Measurements from ENCODE around the gene CCDC7.
"Not testable (repeated sequence)": the region's sequence is repeated elsewhere in the genome, so short reads cannot be mapped to it uniquely, and the experiment has no call there.

Gene CCDC7

GRCh38 chr10:32629910-32630309 lies 184.0 kb downstream of the CCDC7 start:
- Histone ChIP-seq H4K8ac (ENCODE audit: low read length) (no peak overlapping the region), H3K4ac (ENCODE audit: low read depth in 1 of 2, low read length in 2 of 2) (no peak overlapping the region), H3K4me2 (ENCODE audit: low read length, poor library complexity, severe bottlenecking) (no peak overlapping the region), H3K18ac (ENCODE audit: low read depth in 1 of 2, low read length in 2 of 2) (no peak overlapping the region), H3K27ac (ENCODE audit: low read length, poor library complexity, severe bottlenecking) (no peak overlapping the region), H2AFZ (ENCODE audit: low read depth, low read length) (no peak overlapping the region), H2BK15ac (ENCODE audit: low read depth, poor library complexity, severe bottlenecking) (no peak overlapping the region), H3K9me3 (ENCODE audit: control insufficient read depth, low read length) (peaks cover 14% of the 10 kb centered on the region), H2BK5ac (ENCODE audit: low read depth, low read length, poor library complexity, severe bottlenecking) (no peak overlapping the region), H3K4me3 (ENCODE audit: insufficient read depth in 1 of 2, low read depth in 1 of 2, low read length in 2 of 2) (no peak overlapping the region), H4K91ac (ENCODE audit: low read length) (no peak overlapping the region), H3K23ac (ENCODE audit: low read length in 2 of 2) (no peak overlapping the region), H3K9ac (ENCODE audit: low read length) (no peak overlapping the region), H3K36me3 (ENCODE audit: control insufficient read depth in 1 of 2, insufficient read depth in 2 of 2, low read depth in 1 of 2, low read length in 2 of 2) (peaks cover 0 to 5% of the 10 kb centered on the region in 2 experiments), H3K27me3 (ENCODE audit: control insufficient read depth in 1 of 2, insufficient read depth in 1 of 2, low read length in 2 of 2) (no peaks in the 10 kb centered on the region), H2BK120ac (ENCODE audit: low read depth, low read length) (no peak overlapping the region), H2BK12ac (ENCODE audit: low read length in 2 of 2) (no peak overlapping the region), H3K4me1 (ENCODE audit: control insufficient read depth, insufficient read depth, low read depth, low read length) (no peaks in the 10 kb centered on the region), H3K14ac (ENCODE audit: low read length in 2 of 2) (no peak overlapping the region), H2AK5ac (ENCODE audit: low read length, severe bottlenecking) (no peak overlapping the region), H3K79me1 (replicated peaks; ENCODE audit: low read length, poor library complexity, severe bottlenecking) (no peaks in the 10 kb centered on the region)
- DNase-seq: no peak

GRCh38 chr10:32646535-32646934 lies 200.6 kb downstream of the CCDC7 start:
- H3K4ac ChIP-seq (ENCODE audit: low read depth in 1 of 2, low read length in 2 of 2): no peak overlapping the region

GRCh38 chr10:32650246-32650655 lies 204.3 kb downstream of the CCDC7 start:
- 80% methylated on average over 1 of the region's 1 CpG for WGBS

More at GRCh38 chr10:32646535-32646934, 200.6 kb downstream of the CCDC7 start:
- H3K27me3 ChIP-seq (ENCODE audit: control insufficient read depth in 1 of 2, insufficient read depth in 1 of 2, low read length in 2 of 2): peaks cover 0 to 4% of the 10 kb centered on the region in 2 experiments
- WGBS: no CpG with 5 or more reads among the region's 1 CpG
- H3K4me1 ChIP-seq (ENCODE audit: control insufficient read depth, insufficient read depth, low read depth, low read length): no peaks in the 10 kb centered on the region
- no peak overlapping the region for H2BK12ac ChIP-seq (ENCODE audit: low read length in 2 of 2)
- no peak overlapping the region for H4K91ac ChIP-seq (ENCODE audit: low read length)
- no peak overlapping the region for H3K4me2 ChIP-seq (ENCODE audit: low read length, poor library complexity, severe bottlenecking)
- H3K23ac ChIP-seq (ENCODE audit: low read length in 2 of 2): no peak overlapping the region
- no peak overlapping the region for H3K4me3 ChIP-seq (ENCODE audit: insufficient read depth in 1 of 2, low read depth in 1 of 2, low read length in 2 of 2)
- no peak overlapping the region for H2BK15ac ChIP-seq (ENCODE audit: low read depth, poor library complexity, severe bottlenecking)
- H3K14ac ChIP-seq (ENCODE audit: low read length in 2 of 2): no peak overlapping the region
- no peak overlapping the region for H3K9ac ChIP-seq (ENCODE audit: low read length)
- no peak overlapping the region for H2AK5ac ChIP-seq (ENCODE audit: low read length, severe bottlenecking)
- no peak overlapping the region for H2BK120ac ChIP-seq (ENCODE audit: low read depth, low read length)
- no peak overlapping the region for H3K27ac ChIP-seq (ENCODE audit: low read length, poor library complexity, severe bottlenecking)
- DNase-seq: no peak
- H3K9me3 ChIP-seq (ENCODE audit: control insufficient read depth, low read length): peaks cover 25% of the 10 kb centered on the region
- no peaks in the 10 kb centered on the region for H3K36me3 ChIP-seq (ENCODE audit: control insufficient read depth in 1 of 2, insufficient read depth in 2 of 2, low read depth in 1 of 2, low read length in 2 of 2)
- no peak overlapping the region for H2AFZ ChIP-seq (ENCODE audit: low read depth, low read length)
- H3K18ac ChIP-seq (ENCODE audit: low read depth in 1 of 2, low read length in 2 of 2): no peak overlapping the region
- H2BK5ac ChIP-seq (ENCODE audit: low read depth, low read length, poor library complexity, severe bottlenecking): no peak overlapping the region
- no peaks in the 10 kb centered on the region for H3K79me1 ChIP-seq (replicated peaks; ENCODE audit: low read length, poor library complexity, severe bottlenecking)
- H4K8ac ChIP-seq (ENCODE audit: low read length): no peak overlapping the region

GRCh38 chr10:32657430-32657829 lies 211.5 kb downstream of the CCDC7 start:
- H3K36me3 ChIP-seq (ENCODE audit: control insufficient read depth in 1 of 2, insufficient read depth in 2 of 2, low read depth in 1 of 2, low read length in 2 of 2); H3K27ac ChIP-seq (ENCODE audit: low read length, poor library complexity, severe bottlenecking); H3K4me3 ChIP-seq (ENCODE audit: insufficient read depth in 1 of 2, low read depth in 1 of 2, low read length in 2 of 2); H3K27me3 ChIP-seq (ENCODE audit: control insufficient read depth in 1 of 2, insufficient read depth in 1 of 2, low read length in 2 of 2); H2BK12ac ChIP-seq (ENCODE audit: low read length in 2 of 2); H2AK5ac ChIP-seq (ENCODE audit: low read length, severe bottlenecking); H3K18ac ChIP-seq (ENCODE audit: low read depth in 1 of 2, low read length in 2 of 2); H2BK5ac ChIP-seq (ENCODE audit: low read depth, low read length, poor library complexity, severe bottlenecking); H3K23ac ChIP-seq (ENCODE audit: low read length in 2 of 2); H3K9ac ChIP-seq (ENCODE audit: low read length); H4K8ac ChIP-seq (ENCODE audit: low read length); H3K4me1 ChIP-seq (ENCODE audit: control insufficient read depth, insufficient read depth, low read depth, low read length); H3K4me2 ChIP-seq (ENCODE audit: low read length, poor library complexity, severe bottlenecking); DNase-seq; H2BK120ac ChIP-seq (ENCODE audit: low read depth, low read length); H4K91ac ChIP-seq (ENCODE audit: low read length); H3K14ac ChIP-seq (ENCODE audit: low read length in 2 of 2); H3K4ac ChIP-seq (ENCODE audit: low read depth in 1 of 2, low read length in 2 of 2); H3K79me1 ChIP-seq (replicated peaks; ENCODE audit: low read length, poor library complexity, severe bottlenecking); H2AFZ ChIP-seq (ENCODE audit: low read depth, low read length); H2BK15ac ChIP-seq (ENCODE audit: low read depth, poor library complexity, severe bottlenecking): not testable (repeated sequence)
- H3K9me3 ChIP-seq (ENCODE audit: control insufficient read depth, low read length): peaks cover 51% of the 10 kb centered on the region
- WGBS: 29% methylated on average over 1 of the region's 1 CpG

More at GRCh38 chr10:32650246-32650655, 204.3 kb downstream of the CCDC7 start:
- Histone ChIP-seq H3K27me3 (ENCODE audit: control insufficient read depth in 1 of 2, insufficient read depth in 1 of 2, low read length in 2 of 2) (peaks cover 0 to 4% of the 10 kb centered on the region in 2 experiments), H2BK120ac (ENCODE audit: low read depth, low read length) (no peak overlapping the region), H3K18ac (ENCODE audit: low read depth in 1 of 2, low read length in 2 of 2) (no peak overlapping the region), H3K9ac (ENCODE audit: low read length) (no peak overlapping the region), H2BK5ac (ENCODE audit: low read depth, low read length, poor library complexity, severe bottlenecking) (no peak overlapping the region), H3K9me3 (ENCODE audit: control insufficient read depth, low read length) (peaks cover 52% of the 10 kb centered on the region), H3K4ac (ENCODE audit: low read depth in 1 of 2, low read length in 2 of 2) (no peak overlapping the region), H3K23ac (ENCODE audit: low read length in 2 of 2) (no peak overlapping the region), H4K8ac (ENCODE audit: low read length) (no peak overlapping the region), H4K91ac (ENCODE audit: low read length) (no peak overlapping the region), H2BK12ac (ENCODE audit: low read length in 2 of 2) (no peak overlapping the region), H3K4me1 (ENCODE audit: control insufficient read depth, insufficient read depth, low read depth, low read length) (no peaks in the 10 kb centered on the region), H3K4me3 (ENCODE audit: insufficient read depth in 1 of 2, low read depth in 1 of 2, low read length in 2 of 2) (no peak overlapping the region), H3K27ac (ENCODE audit: low read length, poor library complexity, severe bottlenecking) (no peak overlapping the region), H3K36me3 (ENCODE audit: control insufficient read depth in 1 of 2, insufficient read depth in 2 of 2, low read depth in 1 of 2, low read length in 2 of 2) (peaks cover 0 to 5% of the 10 kb centered on the region in 2 experiments), H2AFZ (ENCODE audit: low read depth, low read length) (no peak overlapping the region), H3K79me1 (replicated peaks; ENCODE audit: low read length, poor library complexity, severe bottlenecking) (no peaks in the 10 kb centered on the region), H3K4me2 (ENCODE audit: low read length, poor library complexity, severe bottlenecking) (no peak overlapping the region), H2BK15ac (ENCODE audit: low read depth, poor library complexity, severe bottlenecking) (no peak overlapping the region), H3K14ac (ENCODE audit: low read length in 2 of 2) (no peak overlapping the region), H2AK5ac (ENCODE audit: low read length, severe bottlenecking) (no peak overlapping the region)
- DNase-seq: no peak

Data from mesenchymal stem cell (in vitro differentiated cells and primary cell).